Stimulated activated CD4-positive, alpha-beta T cell treated with anti-CD3 and anti-CD28 coated beads, Interleukin-15, amount 100 ng/mL, for 1 hour (primary cell): ENCODE measurements around the gene CDC27.
A peak's percentile ranks its signal among the peaks of the same experiment; 100 is the strongest.
"Not testable (repeated sequence)": the region's sequence is repeated elsewhere in the genome, so short reads cannot be mapped to it uniquely, and the experiment has no call there.

Experiments
- DNase-seq, 2 donors: peaks; one replicate each; pipeline ENCODE4 v3.0.0-alpha.2; 2020; ENCODE audit warnings: low read depth in 1 of 2, low spot score in 1 of 2

CDC27 gene

GRCh38 chr17:47188876-47189731 is at the start of gene CDC27:
Gene CDC27, minus strand, starts transcription at chr17:47189295. Its CDS starts 123 bp downstream, at chr17:47189172.
- peak; percentile 99 for DNase-seq

DNA sequence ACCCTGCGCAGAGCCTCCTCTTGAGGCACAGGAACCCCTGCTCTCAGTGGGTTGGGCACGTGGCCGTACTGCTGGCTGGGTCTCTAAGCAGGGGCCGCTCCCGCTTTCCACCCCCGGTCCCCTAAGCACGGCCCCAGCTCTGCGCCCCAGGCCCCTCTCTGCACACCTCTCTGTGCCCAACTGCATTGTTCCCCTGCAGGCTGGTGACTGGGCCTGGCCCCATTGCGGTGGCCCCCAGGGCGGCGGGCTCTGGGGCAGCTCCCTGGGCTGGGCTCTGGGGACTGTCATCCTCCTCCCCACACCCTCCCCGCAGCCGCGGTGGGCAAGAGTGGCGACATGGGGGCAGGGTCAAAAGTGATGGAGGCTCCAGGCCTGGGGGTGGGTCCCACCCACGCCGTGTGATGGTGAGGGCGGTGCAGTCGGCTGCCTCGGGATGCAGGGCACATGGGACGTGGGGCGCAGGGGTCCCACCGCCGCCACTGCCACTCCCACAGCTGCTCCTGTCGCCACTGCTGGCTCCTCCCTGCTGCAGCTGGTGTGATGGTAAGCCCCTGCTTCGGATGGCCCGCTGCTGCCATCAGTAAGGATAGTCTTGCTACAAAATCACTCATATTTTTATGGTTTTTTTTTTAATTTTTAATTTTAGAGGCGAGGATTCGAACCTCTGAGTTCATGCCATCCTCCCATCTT is 49.4 kb upstream of the CDC27 start:
- DNase-seq: no peak

DNA sequence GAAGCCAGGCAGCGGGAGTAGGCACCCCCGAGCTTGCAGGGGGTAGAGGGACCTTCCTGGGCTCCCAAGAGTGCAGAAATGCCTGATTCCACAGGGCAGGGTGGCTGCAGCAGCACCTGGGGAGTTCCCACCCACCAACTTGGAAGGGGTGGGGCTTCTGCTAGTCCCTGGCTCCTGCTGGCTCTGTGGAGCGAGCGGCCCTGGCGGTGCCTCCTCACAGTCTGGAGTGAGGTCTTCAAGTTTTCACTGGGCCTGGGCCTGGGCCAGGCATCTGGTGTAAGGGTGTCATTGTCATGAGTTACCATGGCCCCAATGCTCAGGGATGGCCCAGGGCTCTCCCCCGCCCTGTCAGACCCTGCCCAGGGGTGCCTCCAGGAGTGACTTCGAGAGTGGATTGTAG is 48.7 kb upstream of the CDC27 start:
- no peak for DNase-seq

GRCh38 chr17:47235923-47236322 is 46.8 kb upstream of the CDC27 start:
- no peak for DNase-seq

DNA sequence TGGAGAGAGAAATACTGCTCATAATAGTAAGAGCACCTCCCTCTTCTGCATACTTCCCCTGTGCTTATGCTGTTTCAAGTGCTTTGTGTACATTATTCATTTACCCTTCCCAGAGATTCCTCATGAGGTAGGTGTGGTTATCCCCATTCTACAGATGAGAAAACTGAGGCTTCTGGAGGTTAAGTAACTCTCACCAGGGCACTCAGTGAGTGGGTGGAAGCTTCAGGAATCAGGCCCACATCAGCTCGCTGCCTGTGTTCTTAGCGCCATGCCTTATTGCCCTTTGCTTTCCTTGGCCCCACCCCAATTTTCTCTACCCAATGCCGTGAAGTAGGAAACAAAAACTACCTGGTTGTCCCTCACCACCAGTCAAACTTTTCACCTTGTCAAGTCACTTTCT is 46.4 kb upstream of the CDC27 start:
- no peak for DNase-seq

DNA sequence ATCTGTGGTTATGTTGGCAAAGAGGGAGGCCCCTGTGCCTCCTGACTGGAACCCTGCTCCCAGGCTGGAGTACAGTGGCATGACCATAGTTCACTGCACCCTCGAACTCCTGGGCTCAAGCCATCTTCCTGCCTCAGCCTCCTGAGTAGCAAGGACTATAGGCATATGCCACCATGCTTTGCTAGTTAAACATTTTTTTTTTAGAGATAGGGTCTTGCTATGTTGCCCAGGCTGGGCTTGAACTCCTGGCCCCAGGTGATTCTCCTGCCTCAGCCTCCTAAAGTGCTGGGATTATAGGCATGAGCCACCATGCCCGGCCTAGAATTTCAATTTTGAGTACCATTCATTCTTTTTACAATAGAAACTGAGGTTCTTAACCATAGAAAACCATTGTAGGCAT is 43.4 kb upstream of the CDC27 start:
- DNase-seq: no peak

GRCh38 chr17:47231866-47232265 is 42.8 kb upstream of the CDC27 start:
- no peak for DNase-seq

DNA sequence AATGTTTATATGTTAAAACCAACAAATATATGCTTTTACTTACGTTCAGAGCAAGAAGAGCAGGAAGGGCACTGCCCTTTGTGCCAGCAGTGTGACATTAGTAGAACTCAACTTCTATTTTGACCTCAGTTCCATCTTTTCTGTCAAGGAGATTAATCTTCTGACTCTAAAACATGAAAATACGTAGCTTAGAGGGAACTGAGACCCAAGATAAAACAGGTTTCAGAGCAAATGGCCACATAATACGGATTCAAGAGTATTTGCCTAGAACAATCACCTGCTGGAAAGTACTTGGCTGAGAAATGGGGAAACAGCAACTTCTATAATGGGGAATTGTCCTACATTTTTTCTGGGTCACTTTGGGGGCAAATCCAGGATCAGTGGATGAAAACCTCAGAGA is 42.2 kb upstream of the CDC27 start:
- DNase-seq: no peak

- DNase-seq: no peak
Measured at GRCh38 chr17:47230864-47231263, 41.8 kb upstream of the CDC27 start.

DNA sequence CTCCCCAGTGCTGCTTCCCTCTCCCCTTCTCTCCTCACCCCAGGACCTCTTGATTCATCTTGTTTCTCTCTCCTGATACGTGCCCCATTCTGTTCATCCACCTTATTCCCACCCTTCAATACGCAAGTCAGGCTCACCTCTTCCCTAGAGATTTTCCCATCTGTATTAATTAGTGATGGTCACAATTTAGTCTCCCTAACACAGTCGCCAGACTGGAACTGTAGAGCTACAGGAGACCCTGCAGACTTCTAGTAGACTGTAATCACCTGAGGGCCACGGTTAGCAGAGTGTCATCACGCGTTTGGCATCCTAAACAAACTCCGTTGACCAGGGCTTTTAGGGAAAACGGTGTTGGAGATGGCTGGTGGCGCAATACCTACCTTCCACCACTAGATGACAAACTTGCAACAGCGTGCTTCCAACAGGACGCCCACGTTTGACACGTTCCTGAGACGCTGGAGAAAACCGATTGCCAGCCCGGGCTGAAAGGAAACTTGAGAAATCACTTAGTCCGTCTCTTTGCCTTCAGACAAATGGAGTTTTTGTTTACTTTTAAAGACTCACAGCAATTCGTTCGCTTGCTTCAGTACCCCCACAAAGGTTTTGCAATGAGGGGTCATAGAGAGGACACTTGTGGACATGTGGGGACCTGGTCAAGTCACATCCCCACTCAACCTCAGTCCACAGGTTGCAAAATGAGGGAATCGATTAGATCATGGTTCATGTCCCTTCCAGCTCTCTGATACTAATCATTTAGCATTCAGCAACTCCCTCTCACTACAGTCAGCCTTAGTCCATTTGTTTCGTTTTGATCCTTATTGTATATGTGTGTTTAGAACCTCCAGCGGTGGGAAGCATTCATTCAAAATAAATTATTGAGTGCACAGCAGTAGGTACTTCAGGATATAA is 40.7 kb upstream of the CDC27 start:
- peak; percentile 37 to 43 for DNase-seq

- DNase-seq: no peak
Measured at GRCh38 chr17:47227862-47228261, 38.8 kb upstream of the CDC27 start.

DNA sequence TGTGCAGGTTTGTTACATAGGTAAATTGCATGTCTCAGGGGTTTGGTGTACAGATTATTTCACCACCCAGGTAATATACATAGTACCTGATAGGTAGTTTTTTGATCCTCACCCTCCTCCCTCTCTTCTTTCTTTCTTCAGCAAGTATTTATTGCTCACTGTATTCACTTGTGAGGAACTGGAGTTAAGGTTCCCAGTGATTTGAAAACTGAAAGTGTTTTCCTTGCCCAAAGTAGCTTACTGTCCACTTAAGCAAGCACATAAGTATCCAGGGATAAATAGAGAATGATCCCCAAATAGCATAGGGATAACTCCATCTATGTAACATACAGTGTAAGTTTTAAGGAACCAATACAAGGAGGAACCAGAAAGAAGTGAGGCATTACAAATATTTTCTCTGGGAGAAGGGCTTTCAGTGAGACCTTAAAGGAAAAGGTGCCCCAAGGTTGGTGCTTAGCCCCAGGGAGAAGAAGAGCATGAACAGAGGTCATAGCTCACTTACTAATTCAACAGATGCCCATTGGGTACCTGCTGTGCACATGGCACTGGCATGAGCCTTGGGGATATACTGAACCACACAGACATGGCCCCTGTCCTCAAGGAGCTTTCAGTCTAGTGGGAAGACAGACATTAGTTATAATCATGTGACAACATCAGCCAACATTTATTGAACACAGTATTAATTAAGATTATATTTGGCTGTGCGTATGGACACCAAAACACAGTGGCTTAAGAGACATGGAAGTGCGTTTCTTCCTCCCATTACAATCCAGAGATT is 37.0 kb upstream of the CDC27 start:
- DNase-seq: no peak

DNA sequence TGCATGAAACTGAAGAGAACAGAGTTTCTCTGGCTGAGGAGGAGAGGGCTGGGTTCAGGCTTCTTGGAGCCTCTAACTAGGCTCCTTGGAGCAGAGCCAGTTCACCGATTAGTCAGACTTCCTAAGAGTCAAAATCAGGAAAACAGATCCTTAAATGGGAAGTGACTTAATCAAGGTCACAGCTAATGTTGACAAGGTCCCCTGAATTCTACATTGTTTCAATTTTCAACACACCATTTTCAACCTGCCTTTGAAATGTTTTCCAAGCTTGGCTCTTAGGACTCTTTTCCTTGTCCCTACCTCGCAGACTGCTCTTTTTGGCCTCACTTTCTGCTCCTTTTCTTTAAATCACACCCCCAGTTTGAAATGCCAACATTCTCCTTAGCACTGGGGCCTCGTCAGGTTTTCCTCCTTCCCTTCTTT is 36.4 kb upstream of the CDC27 start:
- no peak for DNase-seq

- no peak for DNase-seq
Measured at GRCh38 chr17:47224966-47225365, 35.9 kb upstream of the CDC27 start.

- not testable (repeated sequence) for DNase-seq
Measured at GRCh38 chr17:47224077-47224476, 35.0 kb upstream of the CDC27 start.

GRCh38 chr17:47223460-47223859 is 34.4 kb upstream of the CDC27 start:
- no peak for DNase-seq

DNA sequence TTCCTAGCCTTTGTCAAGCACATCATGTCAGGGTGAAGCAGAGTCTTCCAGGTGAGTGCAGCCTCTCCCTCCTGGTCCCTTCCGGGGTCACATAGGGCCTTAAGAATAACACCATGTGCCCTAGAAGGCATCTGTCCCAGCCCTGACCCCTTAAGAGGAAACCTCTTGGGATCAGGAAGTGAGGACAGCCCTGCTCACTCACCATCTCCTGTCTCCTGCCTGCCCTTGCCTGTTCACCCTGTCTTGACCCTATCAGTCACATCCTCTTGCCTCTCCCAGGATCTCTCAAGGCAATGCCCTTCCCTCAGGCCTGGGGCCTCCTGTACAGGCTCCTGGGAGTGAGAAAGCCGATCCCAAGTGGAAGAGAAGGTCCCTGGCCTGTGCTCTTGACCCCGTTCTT is 33.9 kb upstream of the CDC27 start:
- no peak for DNase-seq

DNA sequence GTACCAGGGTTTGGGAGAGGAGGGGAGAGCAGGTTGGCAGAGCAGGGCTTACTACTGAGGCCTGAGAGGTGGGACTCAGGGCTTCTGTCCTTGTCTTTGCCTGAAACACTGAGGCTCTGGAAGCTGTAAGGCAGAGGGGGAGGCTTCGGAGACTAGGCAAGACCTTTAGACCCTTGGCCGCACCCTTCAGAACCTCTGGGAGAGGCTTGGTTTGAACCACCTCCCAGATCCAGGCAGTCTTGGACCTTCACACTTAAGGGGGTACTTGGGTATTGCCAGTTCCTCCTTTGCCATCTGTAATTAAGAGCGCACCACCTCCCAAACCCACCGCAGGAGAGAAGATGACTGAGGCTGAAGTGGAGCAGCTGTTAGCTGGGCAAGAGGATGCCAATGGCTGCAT is 33.0 kb upstream of the CDC27 start:
- no peak for DNase-seq

DNA sequence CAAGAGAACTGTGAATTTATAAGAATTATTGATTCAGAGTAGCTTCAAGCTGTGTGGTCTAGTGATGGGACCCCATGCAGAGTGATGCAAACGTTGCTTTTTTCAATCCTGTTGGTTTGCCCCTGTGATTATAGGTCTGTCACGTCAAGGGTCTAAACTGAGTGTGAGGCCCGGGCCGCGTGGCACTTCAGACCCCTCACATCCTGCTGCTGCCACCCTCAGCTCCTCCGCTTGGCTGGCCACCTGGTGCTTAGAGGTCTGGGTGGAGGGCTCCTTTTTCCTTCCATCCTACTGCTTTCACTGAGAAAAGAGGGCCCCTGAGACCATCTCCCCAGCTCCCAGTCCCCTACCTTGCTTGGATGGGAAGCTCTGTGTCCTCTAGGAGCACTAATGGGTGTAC is 32.1 kb upstream of the CDC27 start:
- DNase-seq: no peak

DNA sequence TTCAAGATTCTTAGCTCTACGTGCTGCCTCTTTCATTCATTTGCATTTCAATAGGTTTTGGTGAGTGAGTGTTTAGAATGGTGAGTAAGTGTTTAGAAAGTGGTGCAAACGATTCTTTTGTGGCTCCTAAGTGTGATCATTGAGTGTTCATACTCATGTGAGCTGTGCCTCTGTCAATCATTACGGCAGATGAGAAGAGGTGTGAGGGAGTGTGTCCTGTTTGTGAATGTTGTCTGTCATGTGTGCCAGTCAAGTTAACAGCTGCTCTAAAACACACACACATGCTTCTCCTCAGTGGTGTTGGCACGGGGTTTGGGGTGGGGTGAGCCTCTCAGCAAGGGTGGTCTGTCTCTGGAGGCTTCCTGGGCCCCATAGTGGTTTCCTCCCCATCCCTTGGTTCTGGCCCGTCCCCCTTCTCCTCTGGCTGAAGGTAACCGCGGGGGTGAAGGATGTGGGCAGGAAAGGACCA is 31.5 kb upstream of the CDC27 start:
- DNase-seq: no peak
